ENCODE results near the gene ERCC4. TPM values are rescaled to one million over a fixed set of nuclear protein-coding genes. Genes with fewer than 3 reads are reported as not detected.

The ERCC4 gene
- total and polyA plus RNA-seq, 7 donors: 2.4 to 10.8 (median 7.6) TPM

DNA sequence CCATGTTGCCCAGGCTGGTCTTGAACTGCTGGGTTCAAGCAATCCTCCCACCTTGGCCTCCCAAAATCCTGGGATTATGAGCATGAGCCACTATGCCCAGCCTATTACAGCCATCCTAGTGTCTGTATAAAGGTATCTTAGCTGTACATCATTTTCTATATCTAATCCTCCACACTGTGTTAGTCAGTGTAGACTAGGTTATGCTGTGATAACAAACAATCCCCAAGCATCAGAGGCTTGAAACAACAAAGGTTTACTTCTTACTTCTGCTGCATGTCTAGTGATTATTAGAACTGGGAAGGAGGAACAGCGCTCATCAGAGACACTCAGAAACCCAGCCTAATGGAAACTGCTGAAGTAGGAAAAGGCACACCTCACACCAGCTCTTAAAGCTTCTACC, 68.1 kb downstream of the ERCC4 start:
- Histone ChIP-seq H3K4me1 (no peaks in the 10 kb centered on the region), H3K9me3 (no peaks in the 10 kb centered on the region), H3K36me3 (ENCODE audit: insufficient read depth in 1 of 2, low read depth in 1 of 2) (no peaks in the 10 kb centered on the region), H3K27me3 (ENCODE audit: insufficient read depth in 3 of 3, low read length in 2 of 3) (no peaks in the 10 kb centered on the region), H3K27ac (no peak overlapping the region), H3K4me3 (no peak overlapping the region)
- TF ChIP-seq, protein P1, sequence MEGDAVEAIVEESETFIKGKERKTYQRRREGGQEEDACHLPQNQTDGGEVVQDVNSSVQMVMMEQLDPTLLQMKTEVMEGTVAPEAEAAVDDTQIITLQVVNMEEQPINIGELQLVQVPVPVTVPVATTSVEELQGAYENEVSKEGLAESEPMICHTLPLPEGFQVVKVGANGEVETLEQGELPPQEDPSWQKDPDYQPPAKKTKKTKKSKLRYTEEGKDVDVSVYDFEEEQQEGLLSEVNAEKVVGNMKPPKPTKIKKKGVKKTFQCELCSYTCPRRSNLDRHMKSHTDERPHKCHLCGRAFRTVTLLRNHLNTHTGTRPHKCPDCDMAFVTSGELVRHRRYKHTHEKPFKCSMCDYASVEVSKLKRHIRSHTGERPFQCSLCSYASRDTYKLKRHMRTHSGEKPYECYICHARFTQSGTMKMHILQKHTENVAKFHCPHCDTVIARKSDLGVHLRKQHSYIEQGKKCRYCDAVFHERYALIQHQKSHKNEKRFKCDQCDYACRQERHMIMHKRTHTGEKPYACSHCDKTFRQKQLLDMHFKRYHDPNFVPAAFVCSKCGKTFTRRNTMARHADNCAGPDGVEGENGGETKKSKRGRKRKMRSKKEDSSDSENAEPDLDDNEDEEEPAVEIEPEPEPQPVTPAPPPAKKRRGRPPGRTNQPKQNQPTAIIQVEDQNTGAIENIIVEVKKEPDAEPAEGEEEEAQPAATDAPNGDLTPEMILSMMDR (IDR thresholded peaks at IDR 0.05): no peak
- 96 to 100% (median 97%) methylated on average over 1 of the region's 1 CpG for WGBS, 3 donors
- no peak for DNase-seq
- intact Hi-C loops (cut with DNase I): no loop called here
- no peak for ATAC-seq

DNA sequence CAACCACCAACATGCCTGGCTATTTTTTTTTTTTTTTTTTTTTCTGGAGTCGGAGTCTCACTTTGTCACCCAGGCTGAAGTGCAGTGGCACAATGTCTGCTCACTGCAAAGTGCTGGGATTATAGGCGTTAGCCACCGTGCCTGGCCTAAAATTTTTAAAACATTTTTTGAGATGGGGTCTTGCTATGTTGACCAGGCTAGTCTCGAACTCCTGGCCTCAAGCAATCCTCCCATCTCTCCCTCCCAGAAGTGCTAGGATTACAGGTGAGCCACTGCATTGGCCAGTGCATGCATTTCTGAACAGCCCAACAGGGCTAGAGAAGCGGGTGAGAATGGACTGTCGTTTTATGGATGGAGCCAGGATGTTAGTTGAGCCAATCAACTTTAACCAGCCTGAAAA, 72.4 kb downstream of the ERCC4 start:
- WGBS, 3 donors: 81 to 95% (median 91%) methylated on average over 6 of the region's 6 CpGs
- TF ChIP-seq, protein P1 (IDR thresholded peaks at IDR 0.05): no peak
- Histone ChIP-seq H3K4me3 (no peak overlapping the region), H3K4me1 (peaks cover 3% of the 10 kb centered on the region), H3K36me3 (ENCODE audit: insufficient read depth in 1 of 2, low read depth in 1 of 2) (no peaks in the 10 kb centered on the region), H3K9me3 (no peaks in the 10 kb centered on the region), H3K27me3 (ENCODE audit: insufficient read depth in 3 of 3, low read length in 2 of 3) (no peaks in the 10 kb centered on the region), H3K27ac (no peak overlapping the region)
- DNase-seq (no peak), ATAC-seq (no peak)
- intact Hi-C loops (cut with DNase I): no loop called here

DNA sequence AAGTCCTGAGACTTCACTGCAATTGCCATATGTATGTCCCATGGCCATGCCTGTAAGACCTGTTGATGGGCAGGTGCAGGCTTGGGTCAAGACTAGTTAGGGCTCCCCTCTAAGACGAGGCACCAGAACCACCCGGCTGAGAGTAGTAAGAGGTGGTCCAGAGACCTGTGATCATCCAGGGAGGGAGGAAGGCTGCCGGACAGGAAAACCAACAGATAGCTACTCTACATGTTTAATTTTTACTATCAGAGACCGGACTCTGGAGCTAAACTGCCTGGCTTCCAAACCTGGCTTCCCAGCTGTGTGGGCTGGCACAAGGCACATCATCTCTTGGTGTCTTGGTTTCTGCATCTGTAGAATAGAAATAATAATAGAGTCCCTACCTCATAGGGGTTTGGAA, 73.0 kb downstream of the ERCC4 start:
- Histone ChIP-seq H3K4me3 (no peak overlapping the region), H3K27ac (no peak overlapping the region), H3K27me3 (ENCODE audit: insufficient read depth in 3 of 3, low read length in 2 of 3) (no peaks in the 10 kb centered on the region), H3K4me1 (peaks cover 3% of the 10 kb centered on the region), H3K36me3 (ENCODE audit: insufficient read depth in 1 of 2, low read depth in 1 of 2) (no peaks in the 10 kb centered on the region), H3K9me3 (no peaks in the 10 kb centered on the region)
- WGBS, 3 donors: 82 to 94% (median 83%) methylated on average over 4 of the region's 4 CpGs
- TF ChIP-seq, protein P1 (IDR thresholded peaks at IDR 0.05): no peak
- no peak for ATAC-seq
- DNase-seq: no peak
- intact Hi-C loops (cut with DNase I): no loop called here

DNA sequence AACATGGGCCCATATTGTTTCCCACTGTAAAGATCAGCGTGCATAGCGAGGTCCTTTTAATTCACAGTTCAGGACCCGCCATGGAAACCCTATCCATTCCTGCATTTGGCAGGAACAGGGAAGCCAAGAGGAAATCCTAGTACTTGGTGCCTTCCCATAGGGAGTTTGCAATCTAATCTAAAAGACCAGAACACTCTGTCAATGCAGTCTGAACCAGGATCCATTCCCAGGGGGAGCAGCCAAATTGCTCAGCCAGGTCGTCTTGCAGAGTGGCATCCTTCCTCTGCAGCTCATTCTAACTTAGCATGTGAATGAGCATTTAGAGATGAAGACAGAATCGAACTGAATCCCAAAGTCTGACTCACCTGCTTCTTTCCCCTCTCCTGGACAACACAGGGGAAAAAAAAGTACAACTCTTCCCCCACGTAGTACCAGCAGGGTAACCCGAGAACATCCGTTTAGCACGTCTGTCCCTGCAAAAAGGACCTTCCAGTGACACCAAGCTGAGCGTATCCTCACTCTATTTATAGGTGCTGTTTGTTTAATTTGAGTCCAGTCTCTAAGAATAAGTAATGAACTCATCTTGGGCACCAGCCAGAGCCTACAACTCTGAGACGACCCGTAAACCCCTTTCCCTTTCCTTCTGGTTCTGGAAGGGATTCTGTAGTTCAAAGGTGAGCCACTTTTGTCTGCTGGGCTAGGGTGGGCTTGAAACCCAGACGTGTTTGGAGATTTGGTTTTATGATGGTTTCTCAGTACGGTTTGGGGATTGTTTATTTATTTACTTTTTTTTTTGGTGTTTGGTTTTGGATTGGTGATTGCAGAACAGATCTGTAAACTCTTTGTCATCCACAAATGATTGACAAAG, 74.5 kb downstream of the ERCC4 start:
- peak in 1 of 2 donors; percentile 64 for DNase-seq
- intact Hi-C loops (cut with DNase I): no loop called here
- Histone ChIP-seq H3K27me3 (ENCODE audit: insufficient read depth in 3 of 3, low read length in 2 of 3) (no peaks in the 10 kb centered on the region), H3K36me3 (ENCODE audit: insufficient read depth in 1 of 2, low read depth in 1 of 2) (no peaks in the 10 kb centered on the region), H3K27ac (peak overlapping the region; percentile 77), H3K4me3 (peak overlapping the region; percentile 12), H3K9me3 (no peaks in the 10 kb centered on the region), H3K4me1 (peaks cover 7% of the 10 kb centered on the region)
- WGBS, 3 donors: 11 to 17% (median 12%) methylated on average over 14 of the region's 14 CpGs
- ATAC-seq: peak; percentile 95 to 99 (median 98)
- TF ChIP-seq, protein P1 (IDR thresholded peaks at IDR 0.05): no peak
